Smooth muscle cell (in vitro differentiated cells): ENCODE results near the gene EAF2. TPM values are rescaled to one million over a fixed set of nuclear protein-coding genes. Genes with fewer than 3 reads are reported as not detected.
"Not testable (repeated sequence)": the region's sequence is repeated elsewhere in the genome, so short reads cannot be mapped to it uniquely, and the experiment has no call there.

Experiments
- DNase-seq: peaks from one replicate; lab custom pipeline; 2025; ENCODE audit not compliant: unreplicated experiment; lab: John Stamatoyannopoulos, UW
- H2AFZ ChIP-seq: fragments of 200-600 bp; sonication (generic); 2 replicates; pipeline ENCODE4 v1.6.0; 2016; ENCODE audit warnings: antibody characterized with exemption, low read depth, mild to moderate bottlenecking
- H3F3A ChIP-seq: fragments of 200-600 bp; sonication (generic); 2 replicates; pipeline ENCODE4 v1.6.0; 2017; ENCODE audit warnings: antibody characterized with exemption, low read depth
- H3K27ac ChIP-seq: fragments of 200-600 bp; sonication (generic); 2 replicates; pipeline ENCODE4 v1.5.1; 2016; ENCODE audit warnings: low read depth, mild to moderate bottlenecking
- H3K27me3 ChIP-seq: fragments of 200-600 bp; sonication (generic); 2 replicates; pipeline ENCODE4 v1.6.1; 2016; ENCODE audit warnings: low read depth, mild to moderate bottlenecking
- H3K36me3 ChIP-seq: fragments of 200-600 bp; sonication (generic); 2 replicates; pipeline ENCODE4 v1.5.1; 2016; ENCODE audit warnings: low read depth
- H3K4me1 ChIP-seq: fragments of 200-600 bp; sonication (generic); 2 replicates; pipeline ENCODE4 v1.5.1; 2016; ENCODE audit warnings: low read depth
- H3K4me2 ChIP-seq: fragments of 200-600 bp; sonication (generic); 2 replicates; pipeline ENCODE4 v1.6.0; 2016; ENCODE audit warnings: mild to moderate bottlenecking
- H3K4me3 ChIP-seq: fragments of 200-600 bp; sonication (generic); 2 replicates; pipeline ENCODE4 v1.5.1; 2016; ENCODE audit warnings: mild to moderate bottlenecking
- H3K79me2 ChIP-seq: fragments of 200-600 bp; sonication (generic); 2 replicates; pipeline ENCODE4 v1.6.0; 2016; ENCODE audit warnings: low read depth, mild to moderate bottlenecking
- H3K9ac ChIP-seq: fragments of 200-600 bp; sonication (generic); 2 replicates; pipeline ENCODE4 v1.6.0; 2016; ENCODE audit warnings: low read depth
- H3K9me3 ChIP-seq: fragments of 200-600 bp; sonication (generic); replicated peaks from 2 replicates; pipeline ENCODE4 v1.5.1; 2016; ENCODE audit warnings: low read depth
- H4K20me1 ChIP-seq: fragments of 200-600 bp; sonication (generic); 2 replicates; pipeline ENCODE4 v1.6.0; 2016; ENCODE audit warnings: low read depth
- CTCF ChIP-seq: fragments of 200-600 bp; sonication (generic); IDR thresholded peaks from 2 replicates; pipeline ENCODE4 v1.5.1; 2017; ENCODE audit warnings: borderline replicate concordance, mild to moderate bottlenecking, antibody characterized with exemption; ENCODE audit not compliant: insufficient read depth, poor library complexity, severe bottlenecking
- WGBS: methylation state at CpG from one replicate; pipeline ENCODE4 v1.1.7; 2016; ENCODE audit warnings: low lambda C conversion rate; 5-methylcytosine and 5-hydroxymethylcytosine counted together
- polyA plus RNA-seq: library from polyadenylated mRNA; unstranded; fragments of >200 nt; fragmentation: Nextera tagmentation; extraction: Ambion mirVana; gene quantifications from 2 replicates; pipeline ENCODE4 v1.2.1, GENCODE V29; 2016
- total RNA-seq: library from RNA; depleted of rRNA; stranded (reverse); fragments of >200 nt; gene quantifications from 2 replicates; pipeline ENCODE4 v1.2.3, GENCODE V29; 2014

EAF2 gene
- total and polyA plus RNA-seq, 2 experiments from 2014 or later: 4.1 to 5.1 TPM

- no peak overlapping the region for H3K9ac ChIP-seq
Observed at GRCh38 chr3:121852256-121852655, 17.2 kb downstream of the EAF2 start.

DNA sequence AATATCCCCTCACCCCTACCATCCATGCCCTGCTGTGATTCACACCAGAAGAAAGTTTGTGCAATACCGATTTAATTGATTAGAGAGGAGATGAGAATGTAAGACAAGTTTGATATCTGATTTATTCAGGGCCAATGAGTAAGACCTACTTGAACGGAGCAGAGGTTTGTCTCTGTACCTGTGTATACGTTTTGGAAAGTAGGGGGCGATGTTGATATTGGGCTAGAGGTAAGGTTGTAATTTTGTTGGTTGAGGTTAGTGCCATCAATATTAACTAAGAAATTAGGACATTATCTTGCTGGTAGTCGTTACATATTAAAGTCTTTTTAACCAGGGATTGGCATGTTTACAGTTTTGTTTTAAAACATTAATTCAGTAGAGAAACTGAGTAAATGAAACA is 20.5 kb downstream of the EAF2 start:
- Histone ChIP-seq H2AFZ (no peak overlapping the region), H3K27ac (no peak overlapping the region), H3K4me1 (no peaks in the 10 kb centered on the region), H3K9me3 (no peaks in the 10 kb centered on the region), H3K79me2 (no peaks in the 10 kb centered on the region), H3F3A (no peaks in the 10 kb centered on the region), H4K20me1 (no peaks in the 10 kb centered on the region), H3K36me3 (no peaks in the 10 kb centered on the region), H3K4me3 (no peak overlapping the region), H3K27me3 (no peaks in the 10 kb centered on the region), H3K4me2 (no peak overlapping the region), H3K9ac (no peak overlapping the region)
- 23% methylated on average over 5 of the region's 5 CpGs for WGBS
- TF ChIP-seq CTCF: peak; percentile 27
- no peak for DNase-seq

More at GRCh38 chr3:121852256-121852655, 17.2 kb downstream of the EAF2 start:
- H3K79me2 ChIP-seq: no peaks in the 10 kb centered on the region
- WGBS: 70% methylated on average over 2 of the region's 2 CpGs
- no peaks in the 10 kb centered on the region for H3F3A ChIP-seq
- no peaks in the 10 kb centered on the region for H3K9me3 ChIP-seq
- H3K27me3 ChIP-seq: no peaks in the 10 kb centered on the region
- H3K4me2 ChIP-seq: no peak overlapping the region
- H3K4me1 ChIP-seq: no peaks in the 10 kb centered on the region
- no peak for DNase-seq
- no peak overlapping the region for H2AFZ ChIP-seq
- H3K27ac ChIP-seq: peak overlapping the region; percentile 29
- TF ChIP-seq CTCF: no peak
- H3K36me3 ChIP-seq: no peaks in the 10 kb centered on the region
- H4K20me1 ChIP-seq: no peaks in the 10 kb centered on the region
- H3K4me3 ChIP-seq: no peak overlapping the region

GRCh38 chr3:121857778-121858177 is 22.8 kb downstream of the EAF2 start:
- H3K4me3 ChIP-seq, H2AFZ ChIP-seq, H3K9ac ChIP-seq, H3K4me2 ChIP-seq, DNase-seq, H3K9me3 ChIP-seq, H3K27me3 ChIP-seq, H3K36me3 ChIP-seq, H3K27ac ChIP-seq, H4K20me1 ChIP-seq, H3K79me2 ChIP-seq, H3K4me1 ChIP-seq, H3F3A ChIP-seq: not testable (repeated sequence)
- WGBS: 86% methylated on average over 5 of the region's 5 CpGs

DNA sequence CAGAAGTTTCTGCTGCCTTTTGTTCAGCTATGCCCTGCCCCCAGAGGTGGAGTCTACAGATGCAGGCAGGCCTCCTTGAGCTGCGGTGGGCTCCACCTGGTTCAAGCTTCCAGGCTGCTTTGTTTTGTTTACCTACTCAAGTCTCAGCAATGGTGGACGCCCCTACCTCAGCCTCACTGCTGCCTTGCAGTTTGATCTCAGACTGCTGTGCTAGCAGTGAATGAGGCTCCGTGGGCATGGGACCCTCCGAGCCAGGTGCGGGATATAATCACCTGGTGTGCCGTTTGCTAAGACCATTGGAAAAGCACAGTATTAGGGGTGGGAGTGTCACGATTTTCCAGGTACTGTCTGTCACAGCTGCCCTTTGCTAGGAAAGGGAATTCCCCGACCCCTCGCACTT is 28.2 kb downstream of the EAF2 start:
- 98% methylated on average over 9 of the region's 9 CpGs for WGBS

DNA sequence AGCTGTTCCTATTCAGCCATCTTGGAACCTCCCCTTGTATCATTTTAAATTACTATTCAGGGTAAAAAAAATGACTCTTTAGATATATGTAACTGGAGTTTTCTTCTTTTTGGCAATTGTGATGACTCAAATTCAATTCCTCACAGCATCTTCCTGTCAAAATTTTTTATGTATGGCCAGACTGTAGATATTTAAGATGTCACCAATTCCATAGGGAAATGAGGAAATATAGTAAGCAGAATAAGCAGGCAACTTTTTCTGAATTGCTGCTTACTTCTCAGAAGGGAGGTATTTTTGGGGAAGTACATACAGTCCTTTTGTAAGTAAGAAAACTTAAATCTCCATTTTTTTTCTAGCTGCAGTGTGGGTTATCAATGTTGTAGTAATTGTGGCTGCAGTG is 28.8 kb downstream of the EAF2 start:
- Histone ChIP-seq H3K9me3 (no peaks in the 10 kb centered on the region), H4K20me1 (no peaks in the 10 kb centered on the region), H3K9ac (no peak overlapping the region), H3K36me3 (no peaks in the 10 kb centered on the region), H3K4me2 (no peak overlapping the region), H3K4me1 (no peaks in the 10 kb centered on the region), H2AFZ (no peak overlapping the region), H3F3A (no peaks in the 10 kb centered on the region), H3K79me2 (no peaks in the 10 kb centered on the region), H3K27me3 (no peaks in the 10 kb centered on the region), H3K27ac (no peak overlapping the region), H3K4me3 (no peak overlapping the region)
- TF ChIP-seq CTCF: no peak
- no peak for DNase-seq

More for the DNA sequence above, 28.2 kb downstream of the EAF2 start:
- not testable (repeated sequence) for H3K9me3 ChIP-seq, DNase-seq, H3K27ac ChIP-seq, H3F3A ChIP-seq, H3K27me3 ChIP-seq, H3K79me2 ChIP-seq, H3K4me1 ChIP-seq, H3K4me3 ChIP-seq, H3K9ac ChIP-seq, H4K20me1 ChIP-seq, H3K36me3 ChIP-seq, H2AFZ ChIP-seq, H3K4me2 ChIP-seq
